ENCODE results near the gene KRTAP13-4.
A peak's percentile ranks its signal among the peaks of the same experiment; 100 is the strongest.

Gene KRTAP13-4, protein sequence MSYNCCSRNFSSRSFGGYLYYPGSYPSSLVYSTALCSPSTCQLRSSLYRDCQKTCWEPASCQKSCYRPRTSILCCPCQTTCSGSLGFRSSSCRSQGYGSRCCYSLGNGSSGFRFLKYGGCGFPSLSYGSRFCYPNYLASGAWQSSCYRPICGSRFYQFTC

DNA sequence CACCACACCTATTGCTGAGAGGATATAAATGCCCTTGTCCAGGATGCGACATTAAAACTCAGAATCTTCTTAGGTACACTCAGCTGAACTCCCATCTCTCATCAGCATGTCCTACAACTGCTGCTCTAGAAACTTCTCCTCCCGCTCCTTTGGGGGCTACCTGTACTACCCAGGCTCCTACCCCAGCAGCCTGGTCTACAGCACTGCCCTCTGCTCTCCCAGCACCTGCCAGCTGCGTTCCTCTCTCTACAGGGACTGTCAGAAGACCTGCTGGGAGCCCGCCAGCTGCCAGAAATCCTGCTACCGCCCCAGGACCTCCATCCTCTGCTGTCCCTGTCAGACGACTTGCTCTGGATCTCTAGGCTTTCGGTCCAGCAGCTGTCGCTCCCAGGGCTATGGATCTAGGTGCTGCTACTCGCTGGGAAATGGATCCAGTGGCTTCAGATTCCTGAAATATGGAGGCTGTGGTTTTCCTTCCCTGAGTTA lies at the start of gene KRTAP13-4:
Gene KRTAP13-4, plus strand, starts transcription at position 51 of the 486 bp plus-strand sequence. Its CDS starts 56 bp downstream, at position 107.
- no peak for DNase-seq

DNA sequence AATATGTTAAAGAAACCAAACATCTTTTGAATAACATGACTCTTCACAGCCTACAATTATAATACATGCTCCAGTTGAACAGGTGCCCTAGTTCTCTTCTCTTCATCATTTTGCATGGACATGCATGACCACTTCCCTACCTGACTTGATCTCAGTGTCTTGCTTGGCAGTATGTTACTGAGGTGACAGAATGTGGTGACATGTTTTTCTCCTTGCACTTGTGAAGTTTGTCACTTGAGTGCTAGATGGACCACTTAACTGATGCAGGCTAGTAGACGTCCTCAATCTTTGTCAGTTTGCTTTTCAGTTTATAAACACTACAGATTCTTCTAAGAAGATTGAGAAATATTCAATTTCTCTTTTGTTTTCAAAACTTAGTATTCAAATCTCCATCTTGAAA lies 47.8 kb upstream of the KRTAP13-4 start:
- no peak for DNase-seq

DNA sequence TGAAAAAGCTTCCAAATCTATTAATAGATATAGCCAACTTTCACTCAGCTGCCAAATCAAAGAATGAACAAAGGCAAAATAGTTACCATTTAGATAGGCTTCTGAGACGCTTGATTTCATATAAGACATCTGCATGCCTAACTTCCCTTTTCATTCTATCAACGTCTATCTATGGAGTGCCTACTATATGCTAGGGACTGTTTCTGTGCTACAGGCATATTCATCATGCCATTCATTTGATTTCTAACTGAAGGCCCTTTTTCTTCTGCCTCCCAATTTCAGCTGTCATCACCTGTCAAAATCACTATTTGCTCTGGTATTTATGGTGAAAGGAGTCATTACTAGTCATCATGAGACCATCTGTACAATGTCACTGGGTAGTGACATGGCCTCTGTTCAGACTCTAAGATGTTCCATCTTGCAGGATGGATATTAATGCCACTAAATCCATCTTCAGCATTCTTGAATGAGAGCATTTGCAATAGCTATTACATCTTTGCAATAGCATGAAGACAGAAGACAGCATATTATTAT lies 38.5 kb upstream of the KRTAP13-4 start:
- DNase-seq, result no peak

DNA sequence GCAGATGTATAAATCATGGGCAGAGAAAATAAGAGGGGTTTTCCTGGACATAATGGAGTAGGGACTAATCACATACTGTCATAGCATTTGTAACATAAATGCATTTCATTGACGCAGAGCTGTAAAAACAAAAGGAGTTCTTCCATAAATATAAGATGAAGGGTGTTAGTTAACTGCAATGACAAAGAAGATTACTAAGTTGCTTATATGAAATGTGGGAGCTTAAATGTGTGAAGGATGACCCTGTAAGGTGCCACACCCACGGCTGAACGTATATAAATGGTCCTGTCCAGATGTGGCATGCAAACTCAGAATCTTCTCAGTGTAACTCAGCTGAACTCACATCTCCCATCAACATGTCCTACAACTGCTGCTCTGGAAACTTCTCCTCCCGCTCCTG lies 34.3 kb upstream of the KRTAP13-4 start, which contains the start of gene KRTAP13-1:
Gene KRTAP13-1, plus strand, starts transcription at position 301 of the 400 bp plus-strand sequence. Its CDS starts 56 bp downstream, at position 357.
- DNase-seq, result no peak

- DNase-seq, result peak; percentile 85
Measured at GRCh38 chr21:30408782-30409494, 21.1 kb upstream of the KRTAP13-4 start.

DNA sequence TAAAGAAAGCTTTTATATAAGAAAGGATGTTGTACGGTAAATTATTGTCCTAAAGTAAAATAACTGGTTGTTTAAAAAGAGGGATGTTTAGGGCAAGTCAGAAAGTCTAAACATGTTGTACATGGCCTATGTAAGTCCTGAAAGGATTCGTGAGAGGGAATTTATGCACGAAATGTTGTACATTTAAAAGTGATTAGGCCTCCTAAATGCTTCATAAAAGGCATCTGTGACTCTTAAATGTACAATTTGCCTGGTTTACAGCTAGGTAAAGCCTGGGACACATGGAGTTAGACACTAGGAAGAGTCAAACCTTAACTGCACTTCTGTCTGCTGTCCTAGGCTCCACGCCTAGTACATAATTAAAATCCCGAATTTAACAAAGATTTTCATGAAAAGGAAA lies 14.0 kb upstream of the KRTAP13-4 start:
- no peak for DNase-seq

- no peak for DNase-seq
Measured at GRCh38 chr21:30425826-30426225, 4.2 kb upstream of the KRTAP13-4 start, which contains the start of gene KRTAP13-3. Gene KRTAP13-3 (minus strand): TSS chr21:30425926. CDS start chr21:30425912, 14 bp downstream.

- DNase-seq, result no peak
Measured at GRCh38 chr21:30426731-30427130, 3.3 kb upstream of the KRTAP13-4 start.

DNA sequence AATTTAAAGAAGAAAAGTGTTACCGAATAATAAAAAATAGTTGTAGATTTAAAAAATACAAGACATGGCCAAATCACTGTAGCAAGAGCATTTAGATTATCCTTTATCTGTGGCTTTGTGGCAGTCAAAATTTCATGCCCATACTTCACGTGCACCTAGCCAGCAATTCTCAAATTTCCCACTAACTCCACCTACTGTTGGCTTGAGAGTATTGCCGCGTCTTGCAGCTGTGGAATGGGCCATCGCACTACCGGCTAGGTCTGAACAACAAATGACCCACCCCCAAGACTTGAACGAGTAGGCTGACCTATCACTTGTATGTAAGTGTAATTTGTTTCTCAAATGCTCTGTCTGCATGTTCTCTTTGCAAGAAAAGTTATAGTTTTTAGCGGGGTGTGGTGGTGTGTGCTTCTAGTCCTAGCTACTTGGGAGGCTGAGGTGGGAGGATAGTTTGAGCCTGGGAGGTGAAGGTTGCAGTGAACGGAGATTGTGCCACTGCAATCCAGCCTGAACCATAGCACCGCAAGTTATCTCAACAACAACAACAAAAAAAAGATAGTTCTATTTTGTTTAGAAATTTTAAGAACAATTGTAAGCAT lies 4.1 kb downstream of the KRTAP13-4 start:
- peak; percentile 18 for DNase-seq

- DNase-seq, result no peak
Measured at GRCh38 chr21:30437010-30437565, 7.1 kb downstream of the KRTAP13-4 start.

DNA sequence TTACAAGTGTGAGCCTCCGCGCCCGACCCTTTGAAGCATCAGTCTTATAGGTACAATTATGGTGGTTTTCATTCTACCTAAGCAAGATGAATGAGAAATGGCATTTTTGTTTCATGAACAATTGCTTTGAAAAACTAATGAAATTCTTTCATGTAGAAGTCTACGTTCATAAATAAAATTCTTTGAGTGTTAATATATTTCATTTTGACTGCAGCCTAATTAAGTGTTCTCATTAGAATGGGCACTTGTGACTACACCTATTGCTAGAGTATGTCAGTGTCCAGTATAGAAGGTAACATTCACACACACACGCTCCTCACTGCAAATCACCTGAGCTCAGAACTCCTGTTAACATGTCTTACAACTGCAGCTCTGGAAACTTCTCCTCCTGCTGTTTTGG lies 10.0 kb downstream of the KRTAP13-4 start, which contains the start of gene KRTAP15-1:
Gene KRTAP15-1, plus strand, starts transcription at position 301 of the 400 bp plus-strand sequence. Its CDS starts 53 bp downstream, at position 354.
- DNase-seq, result no peak

- no peak for DNase-seq
Measured at GRCh38 chr21:30443226-30443625, 13.2 kb downstream of the KRTAP13-4 start.

DNA sequence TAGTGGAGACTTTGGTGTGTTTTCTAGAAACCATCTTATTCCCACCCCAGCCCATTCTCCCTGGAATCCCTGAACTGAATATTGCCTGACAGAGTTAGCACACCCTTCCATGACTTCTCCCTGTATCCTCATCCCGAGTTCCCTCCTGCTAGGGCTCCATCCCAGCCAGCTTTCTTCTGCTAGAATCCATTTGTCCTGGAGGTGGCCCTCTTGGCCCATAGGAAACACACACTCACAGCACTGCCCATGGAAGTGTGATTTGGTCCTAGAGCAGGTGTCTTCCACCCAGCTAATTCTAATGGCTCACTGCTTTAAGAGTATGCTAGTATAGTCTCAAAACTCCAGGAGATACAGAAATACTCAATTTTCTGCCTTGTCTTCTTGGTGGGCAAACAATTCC lies 14.2 kb downstream of the KRTAP13-4 start:
- no peak for DNase-seq

DNA sequence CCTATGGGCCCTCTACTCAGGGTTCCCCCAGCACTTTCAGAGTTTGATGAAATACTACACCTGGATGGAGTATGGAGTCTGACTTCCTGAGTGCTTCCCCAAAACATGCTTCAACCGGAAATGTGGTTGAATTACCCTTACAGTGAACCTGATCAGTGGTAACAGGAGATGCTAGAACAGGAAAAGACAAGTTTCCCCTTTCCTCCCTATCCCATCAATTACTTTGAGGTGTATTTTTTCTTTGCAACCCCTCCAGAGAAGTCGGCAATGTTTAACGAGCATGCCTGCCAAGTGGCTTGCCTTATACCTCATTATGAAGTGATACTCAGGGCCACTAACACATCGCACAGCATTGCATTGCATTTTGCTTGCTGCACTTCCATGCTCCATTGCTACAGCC lies 17.0 kb downstream of the KRTAP13-4 start:
- no peak for DNase-seq

DNA sequence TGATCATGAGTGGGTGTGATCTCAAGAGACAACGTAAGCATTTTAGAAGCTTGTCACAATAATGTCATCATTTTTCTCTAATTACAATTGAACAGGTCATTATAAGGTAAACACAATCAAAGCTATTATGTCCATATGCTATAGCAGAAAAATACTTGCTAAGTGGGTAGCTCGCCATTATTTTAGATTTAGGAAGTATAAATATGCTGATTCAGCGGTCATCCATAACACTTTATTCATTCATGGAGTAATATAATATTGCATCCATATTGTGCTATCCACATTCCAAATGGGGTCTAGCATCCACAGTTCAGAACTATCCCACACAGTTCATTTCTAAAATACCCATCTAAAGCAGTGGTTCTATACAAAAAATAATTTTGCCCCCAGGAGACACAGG lies 18.5 kb downstream of the KRTAP13-4 start:
- no peak for DNase-seq

DNA sequence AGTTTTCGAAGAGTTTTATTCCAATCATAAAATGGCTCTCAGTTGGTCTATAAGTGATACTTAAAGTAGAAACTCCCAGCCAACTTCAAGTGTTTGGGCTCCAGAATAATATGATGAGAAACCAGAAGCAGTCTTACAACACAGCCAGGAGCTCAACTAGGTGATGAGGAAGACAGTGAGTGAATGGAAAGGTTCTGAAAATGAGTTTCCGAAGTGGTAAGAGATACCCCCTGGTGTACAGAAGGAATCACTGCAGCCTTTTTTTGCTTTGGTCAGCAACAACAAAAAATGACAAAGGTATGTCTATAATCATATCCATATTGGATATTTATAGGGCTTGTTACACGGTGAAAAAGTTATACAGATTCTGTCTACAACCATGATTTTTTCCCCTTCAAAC lies 33.7 kb downstream of the KRTAP13-4 start:
- peak; percentile 4 for DNase-seq

DNA sequence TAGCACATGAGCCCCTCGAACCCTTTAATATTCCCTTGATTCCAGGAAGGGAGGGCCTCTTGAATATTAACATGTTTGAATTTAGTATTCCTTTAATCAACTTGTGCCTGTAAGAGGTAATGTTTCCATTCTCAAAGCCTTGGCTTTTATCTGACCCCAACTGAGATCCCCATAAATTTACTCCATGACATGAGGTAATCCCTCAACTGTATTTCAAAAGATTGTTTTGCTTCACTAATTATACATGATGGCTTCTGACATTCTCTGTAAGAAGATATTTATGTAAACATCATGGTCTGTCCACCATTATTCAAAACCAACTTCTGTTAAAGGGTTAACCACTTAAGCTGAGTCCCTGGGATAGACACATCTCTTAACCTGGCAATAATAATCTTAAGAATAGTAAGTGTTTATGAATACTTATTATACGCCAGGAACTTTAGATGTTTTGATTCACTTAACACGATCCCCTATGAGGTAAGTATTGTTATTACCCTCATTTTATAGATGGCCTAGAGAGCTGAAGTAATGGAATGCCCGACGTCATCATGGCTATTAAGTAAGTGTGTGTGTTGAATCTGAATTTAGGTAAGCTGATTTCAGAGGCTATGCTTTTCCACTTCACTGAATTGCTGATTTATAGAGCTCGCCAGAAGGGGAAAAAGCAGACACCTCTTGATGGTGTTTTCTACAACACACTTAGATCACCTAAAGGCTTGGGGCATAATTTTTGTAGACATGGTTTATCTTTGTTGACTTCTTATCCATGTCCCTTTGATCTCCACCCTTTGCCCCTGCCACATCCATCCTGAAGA lies 39.1 kb downstream of the KRTAP13-4 start:
- no peak for DNase-seq

- DNase-seq, result no peak
Measured at GRCh38 chr21:30478004-30478403, 48.0 kb downstream of the KRTAP13-4 start.

DNA sequence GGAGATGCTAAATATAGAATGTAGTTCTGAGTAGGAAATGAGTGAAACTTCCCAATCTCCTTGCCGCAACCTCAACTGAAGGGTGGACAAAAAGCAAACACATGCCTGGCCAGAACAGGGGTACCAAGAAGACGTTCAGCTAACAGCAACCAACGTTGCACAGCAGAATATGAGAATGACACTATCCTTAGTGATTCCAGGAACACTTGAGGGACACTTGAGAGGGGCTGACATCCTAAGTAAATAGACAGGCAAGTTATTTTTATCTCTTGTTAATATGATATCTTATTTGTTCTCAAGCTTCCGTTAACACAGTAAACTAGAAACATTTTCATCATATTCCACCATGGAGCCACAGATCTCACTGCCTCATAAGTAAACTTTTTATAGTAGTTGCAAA lies 49.2 kb downstream of the KRTAP13-4 start:
- DNase-seq, result peak; percentile 49

DNA sequence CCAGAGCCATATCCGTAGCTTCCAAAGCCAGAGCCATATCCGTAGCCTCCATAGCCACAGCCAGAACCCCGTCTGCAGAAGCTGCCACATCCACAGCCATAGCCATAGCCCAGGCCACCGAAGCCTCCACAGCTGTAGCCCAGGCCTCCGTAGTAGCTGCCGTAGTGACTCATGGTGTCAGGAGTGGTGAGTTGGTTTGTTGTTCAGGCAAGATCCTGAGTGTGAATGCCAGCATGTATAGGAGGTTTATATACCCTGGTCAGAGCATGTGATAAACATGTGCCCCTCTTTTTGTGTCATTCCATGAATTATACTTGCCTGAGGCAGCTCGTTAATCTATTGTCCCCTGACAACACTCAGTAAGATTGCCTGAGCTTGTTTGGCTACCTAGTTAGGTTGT lies 50.1 kb downstream of the KRTAP13-4 start, which contains the start of gene KRTAP19-1:
Gene KRTAP19-1, minus strand, starts transcription at position 223 of the 400 bp plus-strand sequence. Its CDS starts 50 bp downstream, at position 173.
- no peak for DNase-seq
